ENCODE measurements around the gene OAS2.

The OAS2 gene

DNA sequence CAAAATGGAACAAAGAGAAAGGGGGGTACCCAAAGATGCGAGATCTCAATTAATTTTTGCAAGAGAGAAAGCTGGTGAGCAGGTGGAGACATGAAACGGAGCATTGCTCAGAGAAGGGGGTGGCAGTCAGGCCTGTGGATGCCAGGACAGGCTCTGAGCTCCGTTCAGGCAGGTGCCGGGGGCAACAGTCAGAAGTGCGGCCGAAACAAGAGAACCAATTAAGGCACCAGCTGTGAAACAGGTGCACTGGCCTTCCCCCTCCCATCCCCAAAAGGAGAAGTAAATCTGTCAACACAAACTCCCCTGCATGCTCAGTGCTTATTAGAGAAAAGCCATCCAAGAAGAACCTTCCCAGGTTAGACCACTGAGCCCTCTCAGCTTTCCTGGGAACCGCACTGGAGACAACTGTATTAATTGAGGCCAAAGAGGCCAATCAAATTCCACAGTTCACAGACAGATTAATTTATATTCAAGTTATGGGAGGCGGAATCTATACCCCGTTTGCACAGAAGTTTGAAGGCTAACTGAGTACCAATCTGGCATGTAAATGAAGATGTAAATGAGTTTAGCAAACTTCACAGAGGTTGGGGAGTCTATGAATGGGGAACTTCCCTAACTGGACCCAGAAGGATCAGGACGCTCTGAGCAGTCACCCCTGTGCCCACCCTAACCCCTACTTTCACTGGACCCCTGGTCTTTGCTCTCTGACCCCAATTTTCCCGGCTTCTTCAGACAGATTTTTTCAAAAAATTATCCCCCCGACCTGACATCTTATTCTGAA lies 20.9 kb downstream of the OAS2 start:
- DNase-seq (ENCODE audit: low spot score): peak; percentile 42
- TF ChIP-seq, protein P1, sequence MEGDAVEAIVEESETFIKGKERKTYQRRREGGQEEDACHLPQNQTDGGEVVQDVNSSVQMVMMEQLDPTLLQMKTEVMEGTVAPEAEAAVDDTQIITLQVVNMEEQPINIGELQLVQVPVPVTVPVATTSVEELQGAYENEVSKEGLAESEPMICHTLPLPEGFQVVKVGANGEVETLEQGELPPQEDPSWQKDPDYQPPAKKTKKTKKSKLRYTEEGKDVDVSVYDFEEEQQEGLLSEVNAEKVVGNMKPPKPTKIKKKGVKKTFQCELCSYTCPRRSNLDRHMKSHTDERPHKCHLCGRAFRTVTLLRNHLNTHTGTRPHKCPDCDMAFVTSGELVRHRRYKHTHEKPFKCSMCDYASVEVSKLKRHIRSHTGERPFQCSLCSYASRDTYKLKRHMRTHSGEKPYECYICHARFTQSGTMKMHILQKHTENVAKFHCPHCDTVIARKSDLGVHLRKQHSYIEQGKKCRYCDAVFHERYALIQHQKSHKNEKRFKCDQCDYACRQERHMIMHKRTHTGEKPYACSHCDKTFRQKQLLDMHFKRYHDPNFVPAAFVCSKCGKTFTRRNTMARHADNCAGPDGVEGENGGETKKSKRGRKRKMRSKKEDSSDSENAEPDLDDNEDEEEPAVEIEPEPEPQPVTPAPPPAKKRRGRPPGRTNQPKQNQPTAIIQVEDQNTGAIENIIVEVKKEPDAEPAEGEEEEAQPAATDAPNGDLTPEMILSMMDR (IDR thresholded peaks at IDR 0.05; ENCODE audit: extremely low read depth, insufficient read depth, missing control alignments): no peak
- in situ Hi-C loops (cut with MboI; ENCODE audit: low pct_unique_long_range_greater_than_20kb, low sequenced_read_pairs, unreplicated experiment): no loop called here

DNA sequence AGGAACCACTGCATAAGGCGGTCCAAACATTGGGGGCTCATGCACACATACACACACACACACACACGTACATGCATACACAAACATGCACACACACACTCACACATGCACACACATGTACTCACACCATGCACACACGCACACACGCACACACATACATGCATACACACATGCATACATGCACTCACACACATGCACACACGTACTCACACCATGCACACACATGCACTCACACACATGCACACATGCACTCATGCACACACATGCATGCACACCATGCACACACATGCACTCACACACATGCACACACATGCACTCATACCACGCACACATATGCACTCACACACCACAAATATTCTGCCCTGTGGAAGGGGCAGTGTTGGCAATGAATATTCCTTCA lies 22.1 kb downstream of the OAS2 start:
- in situ Hi-C loops (cut with MboI; ENCODE audit: low pct_unique_long_range_greater_than_20kb, low sequenced_read_pairs, unreplicated experiment): no loop called here
- TF ChIP-seq, protein P1 (IDR thresholded peaks at IDR 0.05; ENCODE audit: extremely low read depth, insufficient read depth, missing control alignments): no peak
- DNase-seq (ENCODE audit: low spot score): no peak

DNA sequence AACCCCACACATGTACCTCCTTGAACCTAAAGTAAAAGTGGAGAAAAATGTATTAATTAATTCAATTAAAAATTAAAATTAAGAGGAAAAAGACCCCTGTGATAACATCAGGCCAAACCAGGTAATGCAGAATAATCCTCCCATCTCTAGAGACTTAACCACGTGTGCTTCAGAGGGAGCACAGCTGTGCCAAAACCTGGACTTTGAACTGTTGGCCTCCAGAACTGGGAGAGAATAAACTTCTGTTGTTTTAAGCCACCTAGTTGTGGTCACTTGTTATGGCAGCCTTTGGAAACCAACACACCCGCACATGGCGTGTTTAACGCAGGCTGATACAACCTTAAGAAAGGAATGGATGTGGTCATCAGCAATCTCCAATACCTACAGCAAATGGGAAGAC lies 23.8 kb downstream of the OAS2 start:
- in situ Hi-C loops (cut with MboI; ENCODE audit: low pct_unique_long_range_greater_than_20kb, low sequenced_read_pairs, unreplicated experiment): no loop called here
- TF ChIP-seq, protein P1 (IDR thresholded peaks at IDR 0.05; ENCODE audit: extremely low read depth, insufficient read depth, missing control alignments): no peak
- DNase-seq (ENCODE audit: low spot score): no peak

DNA sequence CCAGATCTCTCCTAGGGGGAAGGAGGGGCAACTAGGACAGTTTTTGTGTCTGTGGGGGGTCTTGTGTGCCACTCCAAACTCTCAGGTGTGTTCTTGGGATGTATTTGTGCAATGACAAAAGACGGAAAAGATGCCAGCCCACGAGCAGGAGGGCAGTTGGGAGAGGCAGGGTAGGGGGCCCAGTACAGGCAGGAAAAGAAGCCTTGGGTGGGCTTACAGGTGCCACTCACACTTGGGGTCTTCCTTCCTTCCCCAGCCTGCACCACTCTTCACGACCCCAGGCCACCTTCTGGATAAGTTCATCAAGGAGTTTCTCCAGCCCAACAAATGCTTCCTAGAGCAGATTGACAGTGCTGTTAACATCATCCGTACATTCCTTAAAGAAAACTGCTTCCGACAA lies 24.4 kb downstream of the OAS2 start:
- TF ChIP-seq, protein P1 (IDR thresholded peaks at IDR 0.05; ENCODE audit: extremely low read depth, insufficient read depth, missing control alignments): no peak
- no peak for DNase-seq (ENCODE audit: low spot score)
- in situ Hi-C loops (cut with MboI; ENCODE audit: low pct_unique_long_range_greater_than_20kb, low sequenced_read_pairs, unreplicated experiment): no loop called here

DNA sequence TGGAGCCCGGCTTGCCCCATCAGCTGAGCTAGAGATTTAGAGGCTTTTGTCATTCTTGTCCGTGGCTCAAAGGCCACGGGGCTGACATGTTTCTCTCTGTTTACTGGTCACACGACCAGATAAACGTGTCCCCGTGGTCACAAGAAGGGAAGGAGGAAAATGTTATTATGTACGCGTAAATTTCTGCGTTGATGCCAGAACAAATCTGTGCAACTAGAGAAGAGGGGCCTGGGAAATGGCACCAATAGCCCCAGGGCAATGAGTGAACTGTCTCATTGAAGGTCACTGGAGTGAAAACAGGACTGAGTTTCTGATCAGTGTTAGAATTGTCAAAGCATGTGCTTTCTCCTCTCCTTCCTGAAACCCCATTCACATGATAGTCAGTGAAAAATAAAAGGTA lies 25.3 kb downstream of the OAS2 start:
- DNase-seq (ENCODE audit: low spot score): no peak
- in situ Hi-C loops (cut with MboI; ENCODE audit: low pct_unique_long_range_greater_than_20kb, low sequenced_read_pairs, unreplicated experiment): no loop called here
- TF ChIP-seq, protein P1 (IDR thresholded peaks at IDR 0.05; ENCODE audit: extremely low read depth, insufficient read depth, missing control alignments): no peak

DNA sequence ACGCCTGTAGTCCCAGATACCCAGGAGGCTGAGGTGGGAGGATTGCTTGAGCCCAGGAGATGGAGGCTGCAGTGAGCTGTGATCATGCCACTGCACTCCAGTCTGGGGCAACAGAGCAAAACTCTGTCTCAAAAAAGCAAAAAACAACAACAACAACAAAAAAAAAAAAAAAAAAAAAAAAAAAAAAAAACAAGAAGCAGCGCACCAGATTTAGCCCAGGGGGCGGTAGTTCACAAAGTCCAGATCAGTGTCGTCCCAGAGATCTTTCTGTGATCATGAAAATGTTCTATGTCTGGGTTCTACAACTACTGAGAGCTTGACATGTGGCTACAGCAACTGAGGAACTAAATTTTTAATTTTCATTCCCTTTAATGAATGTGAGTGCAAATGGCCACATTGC lies 27.4 kb downstream of the OAS2 start:
- in situ Hi-C loops (cut with MboI; ENCODE audit: low pct_unique_long_range_greater_than_20kb, low sequenced_read_pairs, unreplicated experiment): no loop called here
- TF ChIP-seq, protein P1 (IDR thresholded peaks at IDR 0.05; ENCODE audit: extremely low read depth, insufficient read depth, missing control alignments): no peak
- DNase-seq (ENCODE audit: low spot score): no peak

All from GM13977 (cell line).